ENCODE results near the gene FAM180A. TPM values are rescaled to one million over a fixed set of nuclear protein-coding genes. Genes with fewer than 3 reads are reported as not detected.

Gene FAM180A
- polyA plus RNA-seq, 3 donors: not detected

DNA sequence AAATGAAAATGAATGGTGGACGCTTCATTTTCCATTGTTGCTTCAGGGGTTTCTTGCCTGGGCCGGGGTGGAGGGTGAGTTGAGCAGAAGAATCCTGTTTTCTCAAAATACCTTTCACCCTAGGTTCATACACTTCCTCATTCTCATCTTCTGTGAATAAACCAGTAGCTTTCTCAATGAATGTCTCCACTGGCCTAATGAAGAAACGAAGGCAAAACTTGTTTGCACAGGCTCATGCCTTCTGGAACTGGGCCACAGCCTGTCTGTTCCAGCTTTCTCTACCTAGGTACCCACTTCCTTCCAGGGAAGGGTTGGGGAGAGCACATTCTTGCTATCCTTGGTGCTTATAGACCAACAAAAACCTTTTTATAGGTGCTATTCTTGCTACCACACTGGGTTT, 65.0 kb downstream of the FAM180A start:
- DNase-seq: no peak

DNA sequence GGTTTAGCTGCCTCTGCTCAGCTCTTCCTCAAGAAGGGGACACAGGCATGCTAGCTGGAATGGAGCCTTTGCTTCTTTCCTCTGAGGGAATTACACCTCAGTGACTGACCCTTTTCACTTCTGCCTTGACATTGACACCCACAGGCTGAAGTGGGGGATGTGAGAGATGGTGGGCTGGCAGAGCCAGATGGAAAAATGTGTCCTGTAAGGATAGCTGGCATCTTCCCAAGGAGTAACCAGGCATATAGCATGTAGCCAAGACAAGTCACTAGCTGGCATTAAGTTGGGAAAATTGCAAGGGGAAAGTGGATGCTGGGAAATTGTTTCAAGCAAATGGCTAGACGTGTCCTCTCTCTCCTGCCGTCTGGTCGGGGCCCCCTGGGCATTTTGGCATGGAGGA, 66.4 kb downstream of the FAM180A start:
- DNase-seq: no peak

DNA sequence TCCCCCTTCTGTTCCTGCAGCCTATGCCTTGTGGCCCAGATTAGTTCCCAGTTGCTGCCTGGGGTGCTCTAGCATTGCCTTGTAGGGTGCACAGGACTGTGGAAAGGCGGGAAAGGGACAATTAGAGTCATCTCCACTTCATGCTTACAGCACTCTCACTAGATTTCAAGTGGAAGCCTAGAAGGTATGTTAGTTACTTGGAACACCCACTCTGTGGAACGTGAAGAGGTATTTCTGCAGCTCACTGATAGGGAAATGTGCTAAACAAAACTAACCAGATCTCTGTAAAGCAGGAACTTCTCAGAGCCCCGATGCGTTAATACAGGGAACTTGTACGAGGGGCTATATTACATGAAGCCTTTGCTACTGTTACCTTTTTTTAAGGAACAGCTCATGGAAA, 66.9 kb downstream of the FAM180A start:
- DNase-seq: no peak

Other genes starting within 250 kb of the FAM180A start
- 10 to 100 TPM; 33.6 to 35.9 (median 34.7) TPM for gene CNOT4, start 238.7 kb downstream of the FAM180A start, polyA plus RNA-seq (ENCODE audit: insufficient read length in 3 of 3)
- 10 to 100 TPM; 65.8 to 76.2 (median 67.9) TPM for gene NUP205, start 190.9 kb downstream of the FAM180A start, polyA plus RNA-seq (ENCODE audit: insufficient read length in 3 of 3)
- gene STMP1, start 86.3 kb downstream of the FAM180A start, polyA plus RNA-seq (ENCODE audit: insufficient read length in 3 of 3): 10 to 100 TPM; 66.8 to 83.7 (median 83.6) TPM
- 1 to 10 TPM; 2.0 to 5.0 (median 3.1) TPM for gene SLC13A4, start 20.6 kb downstream of the FAM180A start, polyA plus RNA-seq (ENCODE audit: insufficient read length in 3 of 3)
- 100 to 1,000 TPM; 144 to 151 (median 147) TPM for gene MTPN, start 228.5 kb upstream of the FAM180A start, polyA plus RNA-seq (ENCODE audit: insufficient read length in 3 of 3)

Data from renal pelvis (tissue), 4 donors.